GM23248 (cell line): ENCODE data around the gene LUZP1. TPM values are rescaled to one million over a fixed set of nuclear protein-coding genes. Genes with fewer than 3 reads are reported as not detected.

ENCODE experiments used
- DNase-seq: peaks from one replicate; pipeline ENCODE4 v3.0.0-alpha.2; 2015
- H2AFZ ChIP-seq: fragments of 200-600 bp; sonication (generic); 2 replicates; pipeline ENCODE4 v1.6.1; 2016; ENCODE audit warnings: antibody characterized with exemption
- H3F3A ChIP-seq: fragments of 200-600 bp; sonication (generic); 2 replicates; pipeline ENCODE4 v1.6.1; 2016; ENCODE audit warnings: mild to moderate bottlenecking, antibody characterized with exemption, mixed run types; ENCODE audit not compliant: insufficient read depth
- H3K27ac ChIP-seq: fragments of 200-600 bp; sonication (generic); 2 replicates; pipeline ENCODE4 v1.5.1; 2016; ENCODE audit warnings: mild to moderate bottlenecking
- H3K27me3 ChIP-seq: fragments of 200-600 bp; sonication (generic); replicated peaks from 2 replicates; pipeline ENCODE4 v1.6.1; 2016; ENCODE audit warnings: mild to moderate bottlenecking; ENCODE audit not compliant: insufficient read depth
- H3K36me3 ChIP-seq: fragments of 200-600 bp; sonication (generic); 2 replicates; pipeline ENCODE4 v1.6.1; 2016; ENCODE audit warnings: low read depth, mild to moderate bottlenecking
- H3K4me1 ChIP-seq: fragments of 200-600 bp; sonication (generic); 2 replicates; pipeline ENCODE4 v1.6.1; 2016; ENCODE audit warnings: mild to moderate bottlenecking; ENCODE audit not compliant: insufficient read depth
- H3K4me2 ChIP-seq: fragments of 200-600 bp; sonication (generic); one replicate; pipeline ENCODE4 v1.6.1; 2016; ENCODE audit warnings: mild to moderate bottlenecking; ENCODE audit not compliant: unreplicated experiment
- H3K4me3 ChIP-seq: fragments of 200-600 bp; sonication (generic); 2 replicates; pipeline ENCODE4 v1.5.1; 2016; ENCODE audit warnings: mild to moderate bottlenecking
- H3K79me2 ChIP-seq: fragments of 200-600 bp; sonication (generic); 2 replicates; pipeline ENCODE4 v1.6.1; 2016; ENCODE audit warnings: mild to moderate bottlenecking; ENCODE audit not compliant: insufficient read depth
- H3K9ac ChIP-seq: fragments of 200-600 bp; sonication (generic); 2 replicates; pipeline ENCODE4 v1.6.1; 2016; ENCODE audit warnings: mild to moderate bottlenecking
- H3K9me2 ChIP-seq: fragments of 200-600 bp; sonication (generic); 2 replicates; pipeline ENCODE4 v1.6.1; 2016; ENCODE audit warnings: mixed run types, mild to moderate bottlenecking, moderate library complexity; ENCODE audit not compliant: insufficient read depth
- H3K9me3 ChIP-seq: fragments of 200-600 bp; sonication (generic); one replicate; pipeline ENCODE4 v1.6.1; 2017; ENCODE audit warnings: low read depth
- H4K20me1 ChIP-seq: fragments of 200-600 bp; sonication (generic); 2 replicates; pipeline ENCODE4 v1.6.0; 2016; ENCODE audit not compliant: insufficient read depth
- EZH2 ChIP-seq: fragments of 200-600 bp; sonication (generic); IDR thresholded peaks from 2 replicates; pipeline ENCODE4 v1.6.1; 2018; ENCODE audit warnings: antibody characterized with exemption, mild to moderate bottlenecking; ENCODE audit not compliant: insufficient read depth, poor library complexity, severe bottlenecking
- EZH2phosphoT487 ChIP-seq: fragments of 200-600 bp; sonication (generic); IDR thresholded peaks from 2 replicates; pipeline ENCODE4 v1.6.1; 2018; ENCODE audit warnings: antibody characterized with exemption, moderate library complexity, mild to moderate bottlenecking, low read depth; ENCODE audit not compliant: insufficient read depth
- WGBS, 2 experiments: methylation state at CpG; one replicate each; pipeline ENCODE4 v1.1.6; 2015 to 2017; ENCODE audit warnings: low lambda C conversion rate in 2 of 2, low coverage in 1 of 2; ENCODE audit errors: missing lambda C conversion rate in 2 of 2; 5-methylcytosine and 5-hydroxymethylcytosine counted together
- in situ Hi-C: fragments of 300-500 bp; cut with MboI; formaldehyde crosslinking; loops from 2 replicates; pipeline ENCODE4 v1.15.0; 2020
- polyA plus RNA-seq: library from polyadenylated mRNA; unstranded; fragments of >200 nt; fragmentation: Nextera tagmentation; extraction: Ambion mirVana; gene quantifications from 2 replicates; pipeline ENCODE4 v1.2.1, GENCODE V29; 2016
- total RNA-seq: library from RNA; depleted of rRNA; stranded (reverse); fragments of >200 nt; shearing (Covaris generic); gene quantifications from 2 replicates; pipeline ENCODE4 v1.2.3, GENCODE V29; 2014

The LUZP1 gene
- total and polyA plus RNA-seq, 2 experiments from 2014 or later: 28.1 to 52.2 TPM

- TF ChIP-seq EZH2phosphoT487: no peak
- no peak for TF ChIP-seq EZH2
- Histone ChIP-seq H3K9me2 (no peaks in the 10 kb centered on the region), H3K9ac (no peak overlapping the region), H3K27ac (no peak overlapping the region), H3K4me1 (peaks cover 32% of the 10 kb centered on the region), H4K20me1 (peaks cover 5% of the 10 kb centered on the region; the same call in 1 of the 2 replicates), H3K36me3 (no peaks in the 10 kb centered on the region), H3K9me3 (no peaks in the 10 kb centered on the region), H3K27me3 (no peaks in the 10 kb centered on the region), H3K4me2 (no peak overlapping the region), H3K4me3 (no peak overlapping the region), H2AFZ (no peak overlapping the region), H3F3A (0 out of 2 replicates have a peak, but pooled peaks cover 14% of the 10 kb centered on the region), H3K79me2 (peaks cover 100% of the 10 kb centered on the region)
- no peak for DNase-seq
- in situ Hi-C loops: no loop called here
These were observed 45.1 kb downstream of the LUZP1 start for GRCh38 chr1:23123528-23123927.

DNA sequence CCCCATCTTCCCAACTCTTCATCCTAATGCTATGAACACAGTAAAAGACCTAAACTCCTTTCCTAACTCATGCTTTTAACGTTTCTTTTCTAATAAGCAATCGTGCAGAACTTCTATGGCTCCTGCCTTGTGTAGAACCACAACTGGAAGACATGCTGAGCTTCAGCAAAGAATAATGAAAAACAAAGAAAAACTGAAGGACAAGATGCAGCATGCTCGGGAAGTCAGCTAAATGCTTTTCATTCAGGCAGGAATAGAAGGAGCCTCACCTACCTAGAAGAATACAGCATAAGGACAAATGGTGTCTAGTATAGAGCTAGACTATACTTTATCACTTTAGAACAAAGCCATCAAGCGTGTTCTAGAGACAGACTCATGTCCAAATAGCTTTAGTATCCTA, 45.9 kb downstream of the LUZP1 start:
- Histone ChIP-seq H3K9me2 (no peaks in the 10 kb centered on the region), H3K9me3 (no peaks in the 10 kb centered on the region), H3K27me3 (no peaks in the 10 kb centered on the region), H3K4me1 (peaks cover 34% of the 10 kb centered on the region), H3K9ac (no peak overlapping the region), H3K36me3 (no peaks in the 10 kb centered on the region), H3K79me2 (peaks cover 100% of the 10 kb centered on the region), H3K4me2 (peak overlapping the region; percentile 13), H3K27ac (no peak overlapping the region), H2AFZ (no peak overlapping the region), H3F3A (0 out of 2 replicates have a peak, but pooled peaks cover 14% of the 10 kb centered on the region), H3K4me3 (no peak overlapping the region), H4K20me1 (0 out of 2 replicates have a peak, but pooled peaks cover 3% of the 10 kb centered on the region)
- 35 to 45% methylated on average over 4 of the region's 4 CpGs for WGBS, 2 experiments
- DNase-seq: no peak
- no peak for TF ChIP-seq EZH2
- TF ChIP-seq EZH2phosphoT487: no peak
- in situ Hi-C loops: no loop called here

- Histone ChIP-seq H2AFZ (no peak overlapping the region), H3K9me2 (no peaks in the 10 kb centered on the region), H3K36me3 (no peaks in the 10 kb centered on the region), H4K20me1 (0 out of 2 replicates have a peak, but pooled peaks cover 3% of the 10 kb centered on the region), H3K27ac (no peak overlapping the region), H3F3A (0 out of 2 replicates have a peak, but pooled peaks cover 13% of the 10 kb centered on the region), H3K79me2 (peaks cover 100% of the 10 kb centered on the region), H3K4me3 (no peak overlapping the region), H3K9me3 (no peaks in the 10 kb centered on the region), H3K4me2 (peak overlapping the region; percentile 13), H3K9ac (no peak overlapping the region), H3K4me1 (peaks cover 31% of the 10 kb centered on the region), H3K27me3 (no peaks in the 10 kb centered on the region)
- peak; percentile 53 for DNase-seq
- in situ Hi-C loops: no loop called here
- TF ChIP-seq EZH2phosphoT487: no peak
- TF ChIP-seq EZH2: no peak
- WGBS, 2 experiments: 10% methylated on average over 4 of the region's 4 CpGs
These were observed 46.5 kb downstream of the LUZP1 start for GRCh38 chr1:23122023-23122748.

DNA sequence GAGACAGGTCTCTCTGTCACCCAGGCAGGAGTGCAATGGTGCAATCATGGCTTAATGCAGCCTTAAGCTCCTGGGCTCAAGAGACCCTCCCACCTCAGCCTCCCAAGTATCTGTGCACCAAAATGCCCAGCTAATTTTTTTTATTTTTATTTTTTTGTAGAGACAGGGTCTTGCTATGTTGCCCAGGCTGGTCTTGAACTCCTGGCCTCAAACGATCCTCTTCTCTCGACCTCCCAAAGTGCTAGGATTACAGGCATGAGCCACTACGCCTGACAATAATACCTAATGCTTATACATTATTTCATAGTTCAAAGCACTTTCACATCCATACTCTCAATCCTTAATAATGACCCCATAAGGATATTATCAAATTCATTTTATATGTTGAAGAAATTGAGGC, 48.3 kb downstream of the LUZP1 start:
- no peak for DNase-seq
- peaks cover 100% of the 10 kb centered on the region for H3K79me2 ChIP-seq
- no peak overlapping the region for H3K9ac ChIP-seq
- no peaks in the 10 kb centered on the region for H3K9me2 ChIP-seq
- WGBS, 2 experiments: 97 to 98% methylated on average over 3 of the region's 3 CpGs
- TF ChIP-seq EZH2: no peak
- peaks cover 21% of the 10 kb centered on the region for H3K4me1 ChIP-seq
- no peak overlapping the region for H3K4me3 ChIP-seq
- H3K27ac ChIP-seq: no peak overlapping the region
- H4K20me1 ChIP-seq: no peaks in the 10 kb centered on the region
- H3K36me3 ChIP-seq: no peaks in the 10 kb centered on the region
- H3F3A ChIP-seq: 0 out of 2 replicates have a peak, but pooled peaks cover 5% of the 10 kb centered on the region
- H3K27me3 ChIP-seq: no peaks in the 10 kb centered on the region
- no peak overlapping the region for H3K4me2 ChIP-seq
- no peaks in the 10 kb centered on the region for H3K9me3 ChIP-seq
- in situ Hi-C loops: no loop called here
- no peak overlapping the region for H2AFZ ChIP-seq
